ENCODE data around the gene HARBI1.

DNA sequence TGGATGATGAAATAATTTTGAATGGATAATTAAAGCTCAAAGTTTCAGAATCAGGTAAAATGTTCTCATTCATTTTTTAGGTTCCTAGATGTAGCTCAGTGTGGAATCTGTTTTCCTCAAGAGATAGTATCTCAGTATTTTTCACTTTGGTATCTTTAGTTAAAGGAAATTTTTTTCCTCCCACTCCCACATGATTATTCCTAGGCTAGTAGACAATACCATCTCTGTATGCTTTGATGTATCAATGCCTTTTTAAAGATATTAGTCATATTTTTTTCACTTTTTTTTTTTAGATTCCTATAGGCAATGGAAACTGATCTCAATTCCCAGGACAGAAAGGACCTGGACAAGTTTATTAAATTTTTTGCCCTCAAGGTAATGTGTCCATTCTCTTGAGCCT lies 27.0 kb upstream of the HARBI1 start:
- TF ChIP-seq POLR2A (IDR thresholded peaks at IDR 0.05; ENCODE audit: low read depth, low read length) (no peak), TAF1 (IDR thresholded peaks at IDR 0.05; ENCODE audit: borderline replicate concordance, low read depth, low read length) (no peak)

Data from GM12892 (cell line).